Activated CD8-positive, alpha-beta T cell treated with anti-CD3 and anti-CD28 coated beads for 36 hours (primary cell): Measurements from ENCODE around the gene ZDHHC21. TPM values are rescaled to one million over a fixed set of nuclear protein-coding genes. Genes with fewer than 3 reads are reported as not detected.

Experiments used
- ATAC-seq: fragments of 200-7000 bp; cut with Tn5 transposase; one replicate; pipeline ENCODE4 v1.10.0; 2021; ENCODE audit warnings: mild to moderate bottlenecking, moderate library complexity
- CTCF ChIA-PET: fragments of 350-600 bp; sonication (Branson Sonifier 250); formaldehyde crosslinking; loops from one replicate; lab custom pipeline; 2021; ENCODE audit warnings: antibody characterized with exemption; lab: Charles Lee
- POLR2A ChIA-PET: fragments of 350-600 bp; sonication (Branson Sonifier 250); formaldehyde crosslinking; loops from one replicate; lab custom pipeline; 2021; ENCODE audit warnings: antibody characterized with exemption; lab: Charles Lee
- DNase-seq: peaks from one replicate; pipeline ENCODE4 v3.0.0-alpha.2; 2020
- H3K27ac Mint-ChIP-seq: one replicate; pipeline ENCODE4 v1.8.0; 2021; ENCODE audit warnings: mild to moderate bottlenecking, mixed read lengths
- H3K27me3 Mint-ChIP-seq: one replicate; pipeline ENCODE4 v1.8.0; 2021; ENCODE audit warnings: mixed read lengths
- H3K36me3 Mint-ChIP-seq: one replicate; pipeline ENCODE4 v1.8.0; 2021; ENCODE audit warnings: low read depth, mixed read lengths
- H3K4me1 Mint-ChIP-seq: one replicate; pipeline ENCODE4 v1.8.0; 2021; ENCODE audit warnings: low read depth, mixed read lengths
- H3K4me3 Mint-ChIP-seq: one replicate; pipeline ENCODE4 v1.8.0; 2021; ENCODE audit warnings: mild to moderate bottlenecking, moderate library complexity, mixed read lengths
- H3K9me3 Mint-ChIP-seq: one replicate; pipeline ENCODE4 v1.8.0; 2021; ENCODE audit warnings: mixed read lengths
- intact Hi-C: fragments of 100-400 bp; cut with micrococcal nuclease; formaldehyde crosslinking; loops from one replicate; pipeline ENCODE4 v1.10.0; 2022
- total RNA-seq, 2 experiments: library from RNA; stranded (reverse); gene quantifications; one replicate each; pipeline ENCODE4 v1.2.3, GENCODE V29; 2021
- TF ChIP-seq, protein P1 (sequence below): fragments of 200-600 bp; IDR thresholded peaks from one replicate; pipeline ENCODE4 v1.8.0; 2022; ENCODE audit warnings: antibody characterized with exemption, mild to moderate bottlenecking

Gene ZDHHC21
- total RNA-seq, 2 experiments from 2014 or later, result 4.3 to 5.2 TPM

DNA sequence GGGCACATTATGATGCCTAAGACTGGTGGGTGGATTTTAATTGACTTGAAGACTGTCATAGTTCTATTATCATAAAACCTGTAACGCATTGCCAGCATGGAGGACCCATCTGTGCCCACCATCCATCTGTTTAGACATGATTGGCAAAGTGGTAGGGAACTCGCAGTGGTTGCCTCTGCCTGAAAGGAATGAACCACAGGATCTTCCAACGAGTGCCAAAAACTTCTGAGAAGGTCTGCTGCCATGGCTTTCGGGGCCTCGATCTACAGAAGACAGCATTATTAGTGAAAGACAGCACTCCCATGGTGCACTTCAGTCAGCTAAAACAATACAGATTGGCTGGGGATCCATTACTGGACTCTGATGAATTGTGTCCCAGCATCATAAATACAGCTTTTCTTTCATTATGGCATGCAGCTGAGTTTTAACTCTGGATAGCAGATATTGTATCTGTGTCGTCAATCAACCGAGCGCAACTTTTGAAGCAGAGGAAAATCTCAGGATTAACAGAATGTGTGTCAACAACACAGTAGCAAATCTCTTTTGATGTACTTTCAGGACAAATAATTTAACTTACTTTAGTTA is 74.3 kb downstream of the ZDHHC21 start:
- Mint-ChIP-seq H3K27ac (no peak overlapping the region), H3K4me3 (no peak overlapping the region), H3K4me1 (no peaks in the 10 kb centered on the region), H3K9me3 (no peaks in the 10 kb centered on the region), H3K27me3 (no peaks in the 10 kb centered on the region), H3K36me3 (peaks cover 1% of the 10 kb centered on the region)
- ChIA-PET POLR2A (no interaction called here), CTCF (interaction anchor here (0.9 to 1.5 kb wide), 2 partner anchors 43 to 516 kb away, joined by 4 read pairs; no protein-coding TSS in a partner anchor)
- ATAC-seq (no peak), DNase-seq (no peak)
- intact Hi-C loops, result loop anchor here (10.0 kb wide), 1 partner anchor 516 kb away; no protein-coding TSS in a partner anchor
- TF ChIP-seq, protein P1, sequence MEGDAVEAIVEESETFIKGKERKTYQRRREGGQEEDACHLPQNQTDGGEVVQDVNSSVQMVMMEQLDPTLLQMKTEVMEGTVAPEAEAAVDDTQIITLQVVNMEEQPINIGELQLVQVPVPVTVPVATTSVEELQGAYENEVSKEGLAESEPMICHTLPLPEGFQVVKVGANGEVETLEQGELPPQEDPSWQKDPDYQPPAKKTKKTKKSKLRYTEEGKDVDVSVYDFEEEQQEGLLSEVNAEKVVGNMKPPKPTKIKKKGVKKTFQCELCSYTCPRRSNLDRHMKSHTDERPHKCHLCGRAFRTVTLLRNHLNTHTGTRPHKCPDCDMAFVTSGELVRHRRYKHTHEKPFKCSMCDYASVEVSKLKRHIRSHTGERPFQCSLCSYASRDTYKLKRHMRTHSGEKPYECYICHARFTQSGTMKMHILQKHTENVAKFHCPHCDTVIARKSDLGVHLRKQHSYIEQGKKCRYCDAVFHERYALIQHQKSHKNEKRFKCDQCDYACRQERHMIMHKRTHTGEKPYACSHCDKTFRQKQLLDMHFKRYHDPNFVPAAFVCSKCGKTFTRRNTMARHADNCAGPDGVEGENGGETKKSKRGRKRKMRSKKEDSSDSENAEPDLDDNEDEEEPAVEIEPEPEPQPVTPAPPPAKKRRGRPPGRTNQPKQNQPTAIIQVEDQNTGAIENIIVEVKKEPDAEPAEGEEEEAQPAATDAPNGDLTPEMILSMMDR, result no peak

GRCh38 chr9:14616188-14616982 is 76.8 kb downstream of the ZDHHC21 start:
- Mint-ChIP-seq H3K4me3 (no peak overlapping the region), H3K36me3 (no peaks in the 10 kb centered on the region), H3K27ac (no peak overlapping the region), H3K27me3 (no peaks in the 10 kb centered on the region), H3K9me3 (no peaks in the 10 kb centered on the region), H3K4me1 (no peaks in the 10 kb centered on the region)
- intact Hi-C loops, result loop anchor here (1.0 to 10.0 kb wide), 2 partner anchors 152 to 518 kb away; no protein-coding TSS in a partner anchor
- DNase-seq (no peak), ATAC-seq (peak; percentile 51)
- TF ChIP-seq, protein P1, result peak; percentile 72
- CTCF ChIA-PET, result interaction anchor here (0.8 to 2.2 kb wide), 9 partner anchors 14 to 526 kb away, joined by 3 to 22 read pairs (median 5); no protein-coding TSS in a partner anchor
- POLR2A ChIA-PET, result no interaction called here

DNA sequence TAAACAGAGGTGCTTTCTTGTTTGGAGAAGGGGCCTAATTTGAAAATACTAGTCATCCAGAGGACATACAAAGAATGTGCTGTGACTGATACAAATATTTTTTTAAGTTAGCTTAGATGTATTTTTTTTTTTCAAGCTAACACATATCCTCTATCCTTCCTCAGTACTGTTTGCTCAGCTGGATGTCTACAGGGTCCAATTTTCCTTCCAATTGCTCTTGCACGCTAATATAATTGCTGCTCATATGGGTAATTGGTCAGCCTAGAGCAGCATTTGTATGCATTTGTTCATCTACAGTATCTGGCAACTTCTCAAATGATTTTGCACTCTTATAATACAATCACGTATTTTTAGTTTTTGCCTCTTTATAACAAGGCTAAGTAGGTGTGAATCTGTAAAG is 84.7 kb downstream of the ZDHHC21 start:
- POLR2A ChIA-PET, result no interaction called here
- H3K27ac Mint-ChIP-seq, result no peak overlapping the region
- no peaks in the 10 kb centered on the region for H3K9me3 Mint-ChIP-seq
- H3K4me3 Mint-ChIP-seq, result no peak overlapping the region
- no peaks in the 10 kb centered on the region for H3K27me3 Mint-ChIP-seq
- H3K36me3 Mint-ChIP-seq, result peaks cover 3% of the 10 kb centered on the region
- H3K4me1 Mint-ChIP-seq, result no peaks in the 10 kb centered on the region
- CTCF ChIA-PET, result interaction anchor here (0.6 to 1.9 kb wide), 2 partner anchors 12 to 45 kb away, joined by 3 to 4 read pairs; no protein-coding TSS in a partner anchor
- no peak for DNase-seq
- ATAC-seq, result no peak
- TF ChIP-seq, protein P1, result no peak
- intact Hi-C loops, result no loop called here

- POLR2A ChIA-PET, result no interaction called here
- ATAC-seq, result no peak
- H3K4me1 Mint-ChIP-seq, result no peaks in the 10 kb centered on the region
- H3K9me3 Mint-ChIP-seq, result peaks cover 24% of the 10 kb centered on the region
- H3K27ac Mint-ChIP-seq, result no peak overlapping the region
- H3K4me3 Mint-ChIP-seq, result no peak overlapping the region
- H3K27me3 Mint-ChIP-seq, result no peaks in the 10 kb centered on the region
- DNase-seq, result no peak
- CTCF ChIA-PET, result no interaction called here
- intact Hi-C loops, result no loop called here
- TF ChIP-seq, protein P1, result no peak
- H3K36me3 Mint-ChIP-seq, result peaks cover 28% of the 10 kb centered on the region
These were observed 95.9 kb downstream of the ZDHHC21 start for GRCh38 chr9:14597171-14597799.
